Measurements from ENCODE around the gene TMEM135.

DNA sequence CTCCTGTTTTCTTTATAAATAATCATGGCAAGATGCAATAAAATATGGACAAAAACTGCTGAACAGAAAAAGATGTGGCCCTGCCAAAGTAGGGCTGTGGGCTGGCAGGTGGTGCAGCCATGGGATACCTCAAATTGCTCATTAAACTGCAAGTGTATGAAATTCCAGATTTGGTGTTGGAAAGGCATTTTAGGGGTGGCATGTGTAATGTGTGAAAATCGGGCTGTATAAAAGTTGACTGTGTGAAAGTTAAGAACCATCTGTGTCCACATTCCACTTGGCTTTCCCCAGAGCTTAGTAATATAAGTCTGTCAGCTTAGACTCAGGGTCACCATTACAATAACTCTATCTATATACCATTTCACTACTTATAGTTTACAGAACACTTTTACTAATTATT is 47.7 kb upstream of the TMEM135 start:
- TF ChIP-seq TAF1 (IDR thresholded peaks at IDR 0.05; ENCODE audit: low read depth) (no peak), CREB1 (IDR thresholded peaks at IDR 0.05; ENCODE audit: low read depth) (no peak), EP300 (IDR thresholded peaks at IDR 0.05; ENCODE audit: borderline replicate concordance) (no peak), ZBTB7A (IDR thresholded peaks at IDR 0.05; ENCODE audit: low read depth) (no peak), TCF12 (IDR thresholded peaks at IDR 0.05; ENCODE audit: low read depth) (no peak), YY1 (IDR thresholded peaks at IDR 0.05; ENCODE audit: low read depth) (no peak), EGR1 (IDR thresholded peaks at IDR 0.05) (no peak), RAD21 (IDR thresholded peaks at IDR 0.05; ENCODE audit: low read depth) (no peak), FOXM1 (IDR thresholded peaks at IDR 0.05; ENCODE audit: borderline replicate concordance, low read depth) (no peak), TEAD4 (IDR thresholded peaks at IDR 0.05) (no peak)
- TF ChIP-seq, protein P1, sequence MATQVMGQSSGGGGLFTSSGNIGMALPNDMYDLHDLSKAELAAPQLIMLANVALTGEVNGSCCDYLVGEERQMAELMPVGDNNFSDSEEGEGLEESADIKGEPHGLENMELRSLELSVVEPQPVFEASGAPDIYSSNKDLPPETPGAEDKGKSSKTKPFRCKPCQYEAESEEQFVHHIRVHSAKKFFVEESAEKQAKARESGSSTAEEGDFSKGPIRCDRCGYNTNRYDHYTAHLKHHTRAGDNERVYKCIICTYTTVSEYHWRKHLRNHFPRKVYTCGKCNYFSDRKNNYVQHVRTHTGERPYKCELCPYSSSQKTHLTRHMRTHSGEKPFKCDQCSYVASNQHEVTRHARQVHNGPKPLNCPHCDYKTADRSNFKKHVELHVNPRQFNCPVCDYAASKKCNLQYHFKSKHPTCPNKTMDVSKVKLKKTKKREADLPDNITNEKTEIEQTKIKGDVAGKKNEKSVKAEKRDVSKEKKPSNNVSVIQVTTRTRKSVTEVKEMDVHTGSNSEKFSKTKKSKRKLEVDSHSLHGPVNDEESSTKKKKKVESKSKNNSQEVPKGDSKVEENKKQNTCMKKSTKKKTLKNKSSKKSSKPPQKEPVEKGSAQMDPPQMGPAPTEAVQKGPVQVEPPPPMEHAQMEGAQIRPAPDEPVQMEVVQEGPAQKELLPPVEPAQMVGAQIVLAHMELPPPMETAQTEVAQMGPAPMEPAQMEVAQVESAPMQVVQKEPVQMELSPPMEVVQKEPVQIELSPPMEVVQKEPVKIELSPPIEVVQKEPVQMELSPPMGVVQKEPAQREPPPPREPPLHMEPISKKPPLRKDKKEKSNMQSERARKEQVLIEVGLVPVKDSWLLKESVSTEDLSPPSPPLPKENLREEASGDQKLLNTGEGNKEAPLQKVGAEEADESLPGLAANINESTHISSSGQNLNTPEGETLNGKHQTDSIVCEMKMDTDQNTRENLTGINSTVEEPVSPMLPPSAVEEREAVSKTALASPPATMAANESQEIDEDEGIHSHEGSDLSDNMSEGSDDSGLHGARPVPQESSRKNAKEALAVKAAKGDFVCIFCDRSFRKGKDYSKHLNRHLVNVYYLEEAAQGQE (IDR thresholded peaks at IDR 0.05; ENCODE audit: low read depth), result no peak
- TF ChIP-seq, protein P2, sequence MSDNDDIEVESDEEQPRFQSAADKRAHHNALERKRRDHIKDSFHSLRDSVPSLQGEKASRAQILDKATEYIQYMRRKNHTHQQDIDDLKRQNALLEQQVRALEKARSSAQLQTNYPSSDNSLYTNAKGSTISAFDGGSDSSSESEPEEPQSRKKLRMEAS (IDR thresholded peaks at IDR 0.05), result no peak
